Uterus (tissue), 4 donors: Measurements from ENCODE around the gene C8G. TPM values are rescaled to one million over a fixed set of nuclear protein-coding genes. Genes with fewer than 3 reads are reported as not detected.
A peak's percentile ranks its signal among the peaks of the same experiment; 100 is the strongest.

ENCODE experiments used
- DNase-seq, 2 donors: peaks; one replicate each; pipeline ENCODE4 v3.0.0-alpha.2; 2019 to 2020
- H3K27ac ChIP-seq, 2 donors: fragments of 200-600 bp; sonication (generic); 1 replicate in 1 of 2; 2 replicates in 1 of 2; pipeline ENCODE4 v1.5.1; 2016 to 2018
- H3K27me3 ChIP-seq, 2 donors: fragments of 200-600 bp; sonication (generic); one replicate each; pipeline ENCODE4 v1.5.1; 2018 to 2019; ENCODE audit warnings: control low read depth in 1 of 2
- H3K36me3 ChIP-seq, 2 donors: fragments of 200-600 bp; sonication (generic); one replicate each; pipeline ENCODE4 v1.5.1; 2019; ENCODE audit warnings: control low read depth in 1 of 2
- H3K4me1 ChIP-seq, 2 donors: fragments of 200-600 bp; sonication (generic); one replicate each; pipeline ENCODE4 v1.5.1; 2018 to 2019; ENCODE audit warnings: control low read depth in 1 of 2
- H3K4me3 ChIP-seq, 2 donors: fragments of 200-600 bp; sonication (generic); 1 replicate in 1 of 2; 2 replicates in 1 of 2; pipeline ENCODE4 v1.5.1; 2018 to 2019; ENCODE audit warnings: mild to moderate bottlenecking in 1 of 2
- H3K9me3 ChIP-seq, 2 donors: fragments of 200-600 bp; sonication (generic); one replicate each; pipeline ENCODE4 v1.5.1; 2019; ENCODE audit warnings: control low read depth in 1 of 2
- POLR2A ChIP-seq, 2 donors: fragments of 450-650 bp; IDR thresholded peaks; one replicate each; pipeline ENCODE4 v1.6.1; 2016; ENCODE audit warnings: antibody characterized with exemption in 2 of 2, mild to moderate bottlenecking in 1 of 2, moderate library complexity in 1 of 2
- intact Hi-C: fragments of 100-400 bp; cut with DNase I; formaldehyde crosslinking; loops from one replicate; pipeline ENCODE4 v1.15.1; 2023; ENCODE audit warnings: low total_unique reads
- total RNA-seq, 4 donors: library from RNA; depleted of rRNA in 3 of 4; stranded (reverse); fragments of >200 nt in 3 of 4; gene quantifications; one replicate each; pipeline versions ENCODE4 v1.1.0 to v1.2.4, GENCODE V29; 2014 to 2023
- TF ChIP-seq, protein P1 (sequence below), 4 experiments: fragments of 200-600 bp in 2 of 4; fragments of 450-650 bp in 2 of 4; sonication (generic) in 2 of 4; IDR thresholded peaks; one replicate each; pipeline ENCODE4 v1.5.1; 2016 to 2019; ENCODE audit warnings: antibody characterized with exemption in 4 of 4, mild to moderate bottlenecking in 2 of 4, moderate library complexity in 1 of 4
- donor health status: DM: yes; HTN: yes; CAD: no.

The C8G gene
- total RNA-seq, 4 donors from 2014 or later = not detected

DNA sequence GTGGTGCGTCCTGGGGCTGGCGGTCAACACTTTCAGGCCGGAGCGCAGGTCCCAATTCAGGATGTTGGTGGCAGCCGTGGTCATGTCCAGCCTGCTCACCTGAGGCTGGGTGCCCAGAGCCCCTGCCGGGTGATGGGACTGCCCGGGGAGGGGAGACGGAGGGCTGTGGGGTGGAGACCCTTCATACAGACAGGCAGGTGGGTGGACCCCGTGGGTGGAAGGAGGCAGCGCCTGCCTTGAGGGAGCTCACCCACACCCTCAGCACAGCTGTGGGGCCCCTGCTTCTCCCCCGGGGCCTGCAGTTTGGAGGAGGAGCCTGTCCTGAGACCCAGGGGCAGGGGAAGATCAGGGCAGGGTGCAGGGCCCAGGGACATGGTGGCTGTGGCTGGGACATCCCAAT lies 25.3 kb downstream of the C8G start:
- intact Hi-C loops = no loop called here
- H3K27me3 ChIP-seq = no peaks in the 10 kb centered on the region
- no peaks in the 10 kb centered on the region for H3K9me3 ChIP-seq
- H3K4me3 ChIP-seq = no peak overlapping the region
- no peaks in the 10 kb centered on the region for H3K4me1 ChIP-seq
- no peak overlapping the region for H3K27ac ChIP-seq
- DNase-seq = no peak
- H3K36me3 ChIP-seq = no peaks in the 10 kb centered on the region
- TF ChIP-seq, protein P1, sequence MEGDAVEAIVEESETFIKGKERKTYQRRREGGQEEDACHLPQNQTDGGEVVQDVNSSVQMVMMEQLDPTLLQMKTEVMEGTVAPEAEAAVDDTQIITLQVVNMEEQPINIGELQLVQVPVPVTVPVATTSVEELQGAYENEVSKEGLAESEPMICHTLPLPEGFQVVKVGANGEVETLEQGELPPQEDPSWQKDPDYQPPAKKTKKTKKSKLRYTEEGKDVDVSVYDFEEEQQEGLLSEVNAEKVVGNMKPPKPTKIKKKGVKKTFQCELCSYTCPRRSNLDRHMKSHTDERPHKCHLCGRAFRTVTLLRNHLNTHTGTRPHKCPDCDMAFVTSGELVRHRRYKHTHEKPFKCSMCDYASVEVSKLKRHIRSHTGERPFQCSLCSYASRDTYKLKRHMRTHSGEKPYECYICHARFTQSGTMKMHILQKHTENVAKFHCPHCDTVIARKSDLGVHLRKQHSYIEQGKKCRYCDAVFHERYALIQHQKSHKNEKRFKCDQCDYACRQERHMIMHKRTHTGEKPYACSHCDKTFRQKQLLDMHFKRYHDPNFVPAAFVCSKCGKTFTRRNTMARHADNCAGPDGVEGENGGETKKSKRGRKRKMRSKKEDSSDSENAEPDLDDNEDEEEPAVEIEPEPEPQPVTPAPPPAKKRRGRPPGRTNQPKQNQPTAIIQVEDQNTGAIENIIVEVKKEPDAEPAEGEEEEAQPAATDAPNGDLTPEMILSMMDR (IDR thresholded peaks at IDR 0.05) = no peak
- no peak for TF ChIP-seq POLR2A (IDR thresholded peaks at IDR 0.05)

DNA sequence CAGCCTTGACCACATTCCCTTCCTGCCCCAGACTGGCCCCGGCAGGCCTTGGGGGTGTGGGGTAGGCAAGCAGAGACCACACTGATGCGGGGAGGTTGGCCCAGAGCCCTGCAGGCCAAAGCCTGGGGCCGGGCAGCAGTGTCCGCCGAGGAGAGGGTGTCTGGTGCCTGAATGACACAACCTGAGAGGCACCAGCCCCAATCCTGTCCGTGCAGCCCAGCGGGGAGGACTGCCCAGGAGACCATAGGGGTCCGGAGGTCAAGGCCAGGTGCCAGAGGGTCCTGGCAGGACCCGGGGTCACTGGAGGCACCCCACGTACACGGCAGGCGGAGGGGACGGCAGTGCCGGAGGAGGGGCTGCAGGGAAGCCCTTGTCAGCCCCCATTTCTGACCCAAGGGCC lies 26.7 kb downstream of the C8G start:
- TF ChIP-seq, protein P1 (IDR thresholded peaks at IDR 0.05) = no peak
- TF ChIP-seq POLR2A (IDR thresholded peaks at IDR 0.05) = no peak
- Histone ChIP-seq H3K27ac (no peak overlapping the region), H3K4me1 (no peaks in the 10 kb centered on the region), H3K9me3 (no peaks in the 10 kb centered on the region), H3K4me3 (no peak overlapping the region), H3K36me3 (no peaks in the 10 kb centered on the region), H3K27me3 (no peaks in the 10 kb centered on the region)
- intact Hi-C loops = no loop called here
- no peak for DNase-seq

DNA sequence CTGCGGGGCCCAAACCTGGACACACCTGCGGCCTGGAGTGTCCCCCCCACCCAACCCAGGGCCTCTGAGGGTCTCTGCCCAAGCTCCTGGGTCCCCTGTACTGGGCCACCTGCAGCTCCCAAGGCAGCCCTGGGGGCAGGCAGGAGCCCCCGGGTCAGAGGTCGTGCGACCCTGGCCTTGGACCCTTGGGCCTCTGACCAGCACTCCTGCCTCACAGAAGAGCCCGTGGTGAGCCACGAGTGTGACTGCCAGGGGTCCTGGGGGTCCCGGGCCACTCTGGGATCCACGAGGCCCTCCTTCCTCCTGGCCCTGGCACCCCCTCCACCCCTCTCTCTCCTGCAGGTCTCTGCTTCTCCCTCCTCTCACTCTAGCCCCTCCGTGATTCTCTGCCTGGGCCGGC lies 27.3 kb downstream of the C8G start:
- intact Hi-C loops = no loop called here
- DNase-seq = no peak
- H3K9me3 ChIP-seq = no peaks in the 10 kb centered on the region
- TF ChIP-seq POLR2A (IDR thresholded peaks at IDR 0.05) = no peak
- TF ChIP-seq, protein P1 (IDR thresholded peaks at IDR 0.05) = no peak
- H3K27ac ChIP-seq = no peak overlapping the region
- H3K4me1 ChIP-seq = no peaks in the 10 kb centered on the region
- H3K27me3 ChIP-seq = no peaks in the 10 kb centered on the region
- no peak overlapping the region for H3K4me3 ChIP-seq
- no peaks in the 10 kb centered on the region for H3K36me3 ChIP-seq

DNA sequence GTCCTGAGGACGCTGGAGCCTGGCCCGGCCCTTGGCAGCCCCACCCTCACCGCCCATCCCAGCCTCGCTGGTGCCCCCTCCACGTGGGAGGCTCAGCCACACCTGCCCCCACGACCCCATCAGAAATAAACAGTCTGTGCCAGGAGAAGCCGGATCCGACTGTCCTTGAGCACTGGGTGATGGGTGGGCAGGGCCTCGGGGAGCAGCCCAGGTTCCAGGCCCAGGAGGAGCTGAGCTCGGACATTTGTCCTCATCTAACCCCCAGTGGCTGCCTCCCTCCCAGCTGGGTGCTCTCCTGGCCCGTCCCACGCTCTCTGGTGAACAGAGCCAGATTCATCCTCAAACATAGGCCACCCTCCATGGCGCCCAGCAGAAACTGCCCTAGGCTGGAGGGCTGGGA lies 27.7 kb downstream of the C8G start:
- no peaks in the 10 kb centered on the region for H3K4me1 ChIP-seq

DNA sequence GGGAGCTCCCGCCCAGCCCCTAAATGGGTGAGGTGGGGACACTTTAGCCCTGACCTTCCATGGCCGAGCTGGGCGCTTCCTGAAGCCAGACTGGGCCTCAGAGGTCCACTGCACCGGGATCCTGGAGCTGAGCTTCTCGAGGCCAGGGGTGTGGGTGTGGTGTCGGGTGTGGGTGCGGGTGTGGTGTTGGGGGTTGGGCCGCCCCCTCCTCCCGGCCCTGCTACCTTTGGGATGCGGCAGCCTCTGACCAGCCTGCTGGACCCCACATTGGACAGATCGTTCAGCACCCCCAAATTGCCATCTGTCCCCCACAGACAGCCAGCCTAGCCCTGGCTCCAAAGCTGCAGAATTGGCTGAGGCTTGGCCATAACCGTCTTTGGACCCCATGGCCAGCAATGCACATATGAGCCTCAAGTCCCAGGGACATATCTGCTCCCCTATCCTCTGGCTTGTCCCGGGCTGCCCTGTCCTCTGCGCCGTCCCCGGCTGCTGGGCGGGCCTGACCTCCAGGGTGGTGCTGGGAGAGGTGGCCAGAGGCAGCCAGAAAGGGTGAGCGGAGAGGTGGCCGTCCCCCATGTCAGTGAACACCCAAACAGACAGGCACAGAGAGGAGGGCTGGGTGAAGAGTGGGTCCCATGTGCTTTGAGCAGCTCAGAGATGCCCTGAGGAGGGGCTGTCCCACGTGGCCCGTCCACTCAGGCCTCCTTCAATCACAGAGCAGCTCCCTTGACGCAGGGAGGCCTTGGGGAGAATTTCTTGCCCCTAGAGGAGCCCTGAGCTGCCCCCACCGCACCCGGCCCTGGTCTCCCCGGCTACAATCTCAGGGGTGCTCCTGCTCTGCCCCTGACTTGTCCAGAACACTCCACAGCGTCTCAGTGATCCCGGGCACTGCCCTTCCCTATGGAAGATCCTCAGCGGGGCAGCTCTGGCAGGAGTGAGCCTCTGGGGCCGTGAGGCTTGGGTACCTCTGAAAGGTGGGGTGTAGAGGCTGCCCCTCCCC lies 28.9 kb downstream of the C8G start:
- DNase-seq = no peak
- Histone ChIP-seq H3K9me3 (no peaks in the 10 kb centered on the region), H3K27me3 (no peaks in the 10 kb centered on the region), H3K4me1 (no peaks in the 10 kb centered on the region), H3K27ac (peak overlapping the region in 1 of 2 donors; percentile 24), H3K4me3 (no peak overlapping the region), H3K36me3 (no peaks in the 10 kb centered on the region)
- intact Hi-C loops = no loop called here
- TF ChIP-seq, protein P1 (IDR thresholded peaks at IDR 0.05) = no peak
- TF ChIP-seq POLR2A (IDR thresholded peaks at IDR 0.05) = no peak

More for the DNA sequence above, 27.7 kb downstream of the C8G start:
- Histone ChIP-seq H3K27ac (no peak overlapping the region), H3K36me3 (no peaks in the 10 kb centered on the region), H3K4me3 (no peak overlapping the region), H3K27me3 (no peaks in the 10 kb centered on the region), H3K9me3 (no peaks in the 10 kb centered on the region)
- no peak for TF ChIP-seq POLR2A (IDR thresholded peaks at IDR 0.05)
- TF ChIP-seq, protein P1 (IDR thresholded peaks at IDR 0.05) = no peak
- DNase-seq = no peak
- intact Hi-C loops = no loop called here
